HFFc6 (cell line): ENCODE results near the gene DNAJC27. TPM values are rescaled to one million over a fixed set of nuclear protein-coding genes. Genes with fewer than 3 reads are reported as not detected.

Experiments used
- DNase-seq: peaks from one replicate; pipeline ENCODE4 v3.0.0-alpha.2; 2018
- H3K27ac Mint-ChIP-seq: 2 replicates; pipeline ENCODE4 v1.8.0; 2020; ENCODE audit warnings: mild to moderate bottlenecking, mixed read lengths
- H3K27me3 Mint-ChIP-seq: 2 replicates; pipeline ENCODE4 v1.8.0; 2021; ENCODE audit warnings: mild to moderate bottlenecking, moderate library complexity, mixed read lengths; ENCODE audit not compliant: insufficient read depth
- H3K36me3 Mint-ChIP-seq: 2 replicates; pipeline ENCODE4 v1.8.0; 2021; ENCODE audit warnings: low read depth, mixed read lengths
- H3K4me1 Mint-ChIP-seq: 2 replicates; pipeline ENCODE4 v1.8.0; 2020; ENCODE audit warnings: low read depth, mixed read lengths
- H3K4me3 Mint-ChIP-seq: 2 replicates; pipeline ENCODE4 v1.8.0; 2020; ENCODE audit warnings: mild to moderate bottlenecking, moderate library complexity, mixed read lengths
- H3K9me3 Mint-ChIP-seq: 2 replicates; pipeline ENCODE4 v1.8.0; 2020; ENCODE audit warnings: mild to moderate bottlenecking, mixed read lengths
- CTCF ChIP-seq: fragments of 200-600 bp; sonication (generic); IDR thresholded peaks from 2 replicates; pipeline ENCODE4 v1.5.0; 2021; ENCODE audit warnings: antibody characterized with exemption, mild to moderate bottlenecking
- total RNA-seq, 6 experiments: library from RNA; stranded (reverse); fragmentation: NEBNext Ultra II Directional; extraction: Animal tissue kit (Norgen Biotek cat#: 25700); gene quantifications; 2 replicates in 1 of 6; 3 replicates in 5 of 6; pipeline ENCODE4 v1.2.3, GENCODE V29; 2021

Gene DNAJC27
- total RNA-seq, 6 experiments from 2014 or later = 2.8 to 3.9 (median 3.6) TPM

DNA sequence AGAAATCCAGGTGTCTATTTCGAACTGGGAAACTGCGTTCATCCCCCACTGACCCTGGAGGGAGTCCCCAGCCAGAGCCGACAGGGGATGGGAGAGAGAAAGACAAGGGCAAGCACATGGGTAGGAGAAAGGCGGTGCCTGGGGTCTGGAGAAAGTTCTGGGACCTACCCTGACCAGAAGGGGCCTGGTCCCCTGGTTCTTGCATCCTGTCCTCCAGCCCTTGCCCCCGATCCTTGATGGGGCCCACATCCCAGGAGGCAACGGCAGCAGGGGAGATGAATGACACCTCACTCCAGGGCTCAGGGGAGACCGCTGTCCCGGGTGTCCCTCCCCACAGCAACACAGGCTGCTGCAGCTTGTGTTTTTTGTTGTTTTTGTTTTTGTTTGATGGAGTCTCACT, 56.6 kb downstream of the DNAJC27 start:
- no peak for TF ChIP-seq CTCF
- Mint-ChIP-seq H3K9me3 (no peaks in the 10 kb centered on the region; the same call in 1 of the 2 replicates), H3K27me3 (no peaks in the 10 kb centered on the region; the same call in 1 of the 2 replicates), H3K4me1 (peaks cover 37% of the 10 kb centered on the region), H3K4me3 (no peak overlapping the region), H3K27ac (no peak overlapping the region), H3K36me3 (peaks cover 13% of the 10 kb centered on the region)
- DNase-seq = no peak

DNA sequence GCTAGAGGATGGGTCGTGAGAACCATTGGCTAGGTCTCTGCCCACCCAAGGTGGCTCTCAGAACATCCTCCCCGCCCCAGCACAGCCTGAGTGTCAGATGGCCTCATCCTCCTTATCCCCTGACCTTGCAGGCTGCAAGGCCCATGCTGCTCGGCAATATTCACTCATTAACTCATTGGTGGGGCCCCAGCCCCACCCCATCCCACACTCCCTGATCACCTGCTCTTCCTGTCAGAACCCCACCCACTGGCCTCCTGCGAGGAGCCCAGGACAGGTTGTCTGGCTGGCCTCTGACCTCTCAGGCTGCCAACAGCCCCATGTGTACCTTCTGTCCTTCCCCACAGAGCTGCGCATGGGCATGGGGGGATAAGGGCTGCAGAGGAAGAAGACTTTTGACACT, 57.0 kb downstream of the DNAJC27 start:
- peaks cover 4% of the 10 kb centered on the region for H3K9me3 Mint-ChIP-seq
- no peak overlapping the region for H3K27ac Mint-ChIP-seq
- H3K4me1 Mint-ChIP-seq = peaks cover 42% of the 10 kb centered on the region
- H3K36me3 Mint-ChIP-seq = peaks cover 18% of the 10 kb centered on the region
- H3K4me3 Mint-ChIP-seq = no peak overlapping the region
- no peaks in the 10 kb centered on the region; the same call in 1 of the 2 replicates for H3K27me3 Mint-ChIP-seq
- DNase-seq = no peak
- TF ChIP-seq CTCF = no peak

GRCh38 chr2:24913911-24914310, 57.8 kb downstream of the DNAJC27 start:
- no peaks in the 10 kb centered on the region; the same call in 1 of the 2 replicates for H3K27me3 Mint-ChIP-seq
- peaks cover 5% of the 10 kb centered on the region for H3K9me3 Mint-ChIP-seq
- DNase-seq = no peak
- H3K27ac Mint-ChIP-seq = no peak overlapping the region
- no peak overlapping the region for H3K4me3 Mint-ChIP-seq
- no peak for TF ChIP-seq CTCF
- peaks cover 20% of the 10 kb centered on the region for H3K36me3 Mint-ChIP-seq
- peaks cover 44% of the 10 kb centered on the region for H3K4me1 Mint-ChIP-seq

DNA sequence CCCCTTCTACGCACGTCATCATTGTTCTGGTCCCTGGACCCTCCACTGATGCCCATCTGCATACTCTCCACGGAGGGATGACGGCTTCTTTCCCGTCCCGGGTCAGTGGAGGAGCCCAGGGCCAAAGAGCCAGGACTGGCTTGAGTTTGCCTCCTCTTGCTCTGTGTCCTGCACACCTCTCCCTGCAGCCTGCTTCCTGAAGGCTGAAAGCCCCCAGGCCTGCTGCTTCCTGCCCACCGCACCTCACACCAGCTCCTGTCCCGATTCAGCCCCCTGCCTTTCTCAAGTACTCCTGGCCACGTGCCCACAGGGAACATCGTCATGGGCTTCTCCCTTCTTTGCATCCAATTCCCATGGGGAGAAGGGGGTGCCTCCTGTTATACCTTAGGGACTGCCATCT, 58.8 kb downstream of the DNAJC27 start:
- peaks cover 43% of the 10 kb centered on the region for H3K4me1 Mint-ChIP-seq
- H3K9me3 Mint-ChIP-seq = peaks cover 5% of the 10 kb centered on the region
- H3K36me3 Mint-ChIP-seq = peaks cover 16% of the 10 kb centered on the region
- no peaks in the 10 kb centered on the region for H3K27me3 Mint-ChIP-seq
- TF ChIP-seq CTCF = no peak
- no peak overlapping the region for H3K4me3 Mint-ChIP-seq
- H3K27ac Mint-ChIP-seq = no peak overlapping the region
- DNase-seq = no peak

- no peak overlapping the region for H3K4me3 Mint-ChIP-seq
- DNase-seq = no peak
- H3K4me1 Mint-ChIP-seq = peaks cover 40% of the 10 kb centered on the region
- H3K27ac Mint-ChIP-seq = no peak overlapping the region
- peaks cover 5% of the 10 kb centered on the region for H3K9me3 Mint-ChIP-seq
- H3K36me3 Mint-ChIP-seq = peaks cover 14% of the 10 kb centered on the region
- TF ChIP-seq CTCF = no peak
- no peaks in the 10 kb centered on the region for H3K27me3 Mint-ChIP-seq
These were observed 59.2 kb downstream of the DNAJC27 start for GRCh38 chr2:24912523-24912922.

GRCh38 chr2:24910245-24910644, 61.5 kb downstream of the DNAJC27 start:
- H3K36me3 Mint-ChIP-seq = peaks cover 14% of the 10 kb centered on the region
- peaks cover 5% of the 10 kb centered on the region for H3K9me3 Mint-ChIP-seq
- no peak overlapping the region for H3K27ac Mint-ChIP-seq
- DNase-seq = no peak
- peaks cover 31% of the 10 kb centered on the region for H3K4me1 Mint-ChIP-seq
- no peak overlapping the region for H3K4me3 Mint-ChIP-seq
- no peaks in the 10 kb centered on the region for H3K27me3 Mint-ChIP-seq
- no peak for TF ChIP-seq CTCF
